Neutrophil (primary cell): ENCODE measurements around the gene CPNE4.

ENCODE experiments used
- H3K27ac ChIP-seq: fragments of 200-600 bp; sonication (generic); 2 replicates; pipeline ENCODE4 v1.5.1; 2016; ENCODE audit warnings: mild to moderate bottlenecking, moderate library complexity
- H3K27me3 ChIP-seq: fragments of 200-600 bp; sonication (generic); 2 replicates; pipeline ENCODE4 v1.6.0; 2016; ENCODE audit warnings: mild to moderate bottlenecking
- H3K36me3 ChIP-seq: fragments of 200-600 bp; sonication (generic); 2 replicates; pipeline ENCODE4 v1.5.1; 2017
- H3K4me1 ChIP-seq, 2 experiments: fragments of 200-600 bp in 1 of 2; sonication (generic) in 1 of 2; 1 replicate in 1 of 2; 2 replicates in 1 of 2; pipeline versions ENCODE4 v1.5.1 to v1.6.1; 2013 to 2016; ENCODE audit warnings: low read depth in 1 of 2, low read length in 1 of 2, mild to moderate bottlenecking in 1 of 2, moderate library complexity in 1 of 2; ENCODE audit not compliant: control insufficient read depth in 1 of 2, insufficient read depth in 1 of 2
- H3K4me3 ChIP-seq, 2 experiments: fragments of 200-600 bp in 1 of 2; sonication (generic) in 1 of 2; 1 replicate in 1 of 2; 2 replicates in 1 of 2; pipeline ENCODE4 v1.5.1; 2013 to 2016; ENCODE audit warnings: low read depth in 1 of 2, low read length in 1 of 2, mild to moderate bottlenecking in 1 of 2, moderate library complexity in 1 of 2
- H3K9me3 ChIP-seq: fragments of 200-600 bp; sonication (generic); 2 replicates; pipeline ENCODE4 v1.5.1; 2016
- CTCF ChIP-seq: fragments of 200-600 bp; sonication (generic); IDR thresholded peaks from 2 replicates; pipeline ENCODE4 v1.5.1; 2016; ENCODE audit warnings: antibody characterized with exemption

Gene CPNE4

GRCh38 chr3:131711114-131711768 is 323.6 kb downstream of the CPNE4 start:
- Histone ChIP-seq H3K36me3 (no peaks in the 10 kb centered on the region), H3K9me3 (no peaks in the 10 kb centered on the region), H3K4me3 (no peak overlapping the region), H3K4me1 (no peaks in the 10 kb centered on the region), H3K27ac (no peak overlapping the region), H3K27me3 (peaks cover 10% of the 10 kb centered on the region)
- no peak for TF ChIP-seq CTCF

GRCh38 chr3:131708241-131708640 is 326.6 kb downstream of the CPNE4 start:
- TF ChIP-seq CTCF, result no peak
- H3K27ac ChIP-seq, result no peak overlapping the region
- H3K27me3 ChIP-seq, result peaks cover 16% of the 10 kb centered on the region

GRCh38 chr3:131705558-131706051 is 329.2 kb downstream of the CPNE4 start:
- H3K27ac ChIP-seq, result no peak overlapping the region
- H3K4me3 ChIP-seq, result no peak overlapping the region
- H3K27me3 ChIP-seq, result peaks cover 16% of the 10 kb centered on the region
- TF ChIP-seq CTCF, result no peak
- no peaks in the 10 kb centered on the region for H3K9me3 ChIP-seq
- no peaks in the 10 kb centered on the region for H3K36me3 ChIP-seq
- H3K4me1 ChIP-seq, result no peaks in the 10 kb centered on the region

More at GRCh38 chr3:131708241-131708640, 326.6 kb downstream of the CPNE4 start:
- no peaks in the 10 kb centered on the region for H3K9me3 ChIP-seq
- no peaks in the 10 kb centered on the region for H3K36me3 ChIP-seq
- no peaks in the 10 kb centered on the region for H3K4me1 ChIP-seq
- no peak overlapping the region for H3K4me3 ChIP-seq

- Histone ChIP-seq H3K36me3 (no peaks in the 10 kb centered on the region), H3K4me1 (no peaks in the 10 kb centered on the region), H3K9me3 (no peaks in the 10 kb centered on the region), H3K27me3 (peaks cover 14% of the 10 kb centered on the region), H3K27ac (no peak overlapping the region), H3K4me3 (no peak overlapping the region)
- no peak for TF ChIP-seq CTCF
Observed at GRCh38 chr3:131705099-131705498, 329.7 kb downstream of the CPNE4 start.

GRCh38 chr3:131704098-131704497 is 330.7 kb downstream of the CPNE4 start:
- H3K9me3 ChIP-seq, result no peaks in the 10 kb centered on the region
- H3K27ac ChIP-seq, result no peak overlapping the region
- H3K27me3 ChIP-seq, result peaks cover 7% of the 10 kb centered on the region
- no peaks in the 10 kb centered on the region for H3K4me1 ChIP-seq
- H3K36me3 ChIP-seq, result no peaks in the 10 kb centered on the region
- no peak overlapping the region for H3K4me3 ChIP-seq
- TF ChIP-seq CTCF, result no peak
